Measurements from ENCODE around the gene KRT9. TPM values are rescaled to one million over a fixed set of nuclear protein-coding genes. Genes with fewer than 3 reads are reported as not detected.
A peak's percentile ranks its signal among the peaks of the same experiment; 100 is the strongest.

Gene KRT9
- total RNA-seq, 4 donors from 2014 or later: not detected

DNA sequence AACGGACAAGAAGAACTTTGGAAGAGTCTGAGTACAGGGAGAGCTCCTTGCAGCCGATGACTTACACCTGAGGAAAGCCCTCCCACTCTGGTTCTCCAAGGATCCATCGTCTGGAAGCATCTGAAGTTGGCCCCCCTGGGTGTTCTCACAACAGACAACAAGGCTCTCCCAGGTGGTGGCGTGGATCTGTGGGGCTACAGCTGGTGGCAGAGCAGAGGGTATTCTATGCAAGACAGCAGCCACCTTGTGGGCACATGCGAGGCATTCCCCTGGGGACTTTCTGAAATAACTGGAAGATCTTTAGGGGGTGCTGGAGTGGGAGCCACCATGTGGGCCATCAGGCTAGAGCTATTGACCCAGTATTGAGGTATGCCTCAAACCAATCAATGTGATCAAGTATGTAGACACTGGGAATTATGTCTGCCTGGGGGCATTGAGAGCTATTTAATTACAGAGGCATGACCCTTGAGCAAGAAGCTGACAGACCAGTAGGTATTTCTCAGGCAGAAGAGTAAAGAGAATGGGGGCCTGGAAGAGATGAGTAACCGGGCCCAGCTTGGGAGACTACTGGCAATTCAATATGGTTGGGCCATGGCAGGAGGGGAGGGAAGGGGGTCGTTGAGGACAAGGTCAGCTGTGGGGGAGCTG lies 36.8 kb downstream of the KRT9 start:
- no peak for DNase-seq (ENCODE audit: low spot score)
- ATAC-seq (ENCODE audit: low FRiP score): no peak
- no peak for TF ChIP-seq CTCF (IDR thresholded peaks at IDR 0.05)

GRCh38 chr17:41533613-41534012 lies 38.2 kb downstream of the KRT9 start:
- DNase-seq (ENCODE audit: low spot score) (no peak), ATAC-seq (ENCODE audit: low FRiP score) (no peak)
- TF ChIP-seq CTCF (IDR thresholded peaks at IDR 0.05): no peak

- ATAC-seq (ENCODE audit: low FRiP score) (no peak), DNase-seq (ENCODE audit: low spot score) (no peak)
- no peak for TF ChIP-seq CTCF (IDR thresholded peaks at IDR 0.05)
These were observed 38.8 kb downstream of the KRT9 start for GRCh38 chr17:41532947-41533570.

GRCh38 chr17:41531993-41532392 lies 39.9 kb downstream of the KRT9 start:
- DNase-seq (ENCODE audit: low spot score) (no peak), ATAC-seq (ENCODE audit: low FRiP score) (no peak)
- TF ChIP-seq CTCF (IDR thresholded peaks at IDR 0.05): no peak

- ATAC-seq (ENCODE audit: low FRiP score) (peak; percentile 81), DNase-seq (ENCODE audit: low spot score) (peak; percentile 44)
- no peak for TF ChIP-seq CTCF (IDR thresholded peaks at IDR 0.05)
These were observed 41.5 kb downstream of the KRT9 start for GRCh38 chr17:41530062-41531048.

DNA sequence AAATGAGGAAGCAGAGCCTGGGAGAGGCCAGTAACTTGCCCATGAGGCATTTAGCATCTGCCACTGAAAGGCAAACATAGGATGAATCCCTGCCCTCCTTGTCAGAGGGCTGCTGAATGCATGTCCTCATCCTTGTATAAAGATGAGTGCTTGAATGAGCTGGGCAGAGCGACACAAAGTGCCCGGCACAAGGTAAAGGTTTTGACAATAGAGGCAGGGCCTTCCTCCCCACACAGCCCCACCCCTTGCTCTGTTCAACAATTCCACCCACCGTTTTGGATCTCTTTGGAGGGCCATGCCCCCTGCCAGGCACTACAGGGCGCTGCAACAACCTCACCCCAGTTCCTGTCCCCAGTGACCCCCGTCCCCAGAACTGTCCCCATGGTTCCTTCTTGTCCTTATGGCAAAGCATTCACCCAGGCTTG lies 42.4 kb downstream of the KRT9 start:
- TF ChIP-seq CTCF (IDR thresholded peaks at IDR 0.05): no peak
- DNase-seq (ENCODE audit: low spot score) (no peak), ATAC-seq (ENCODE audit: low FRiP score) (no peak)
